ENCODE data around the gene ATP5F1D.
A peak's percentile ranks its signal among the peaks of the same experiment; 100 is the strongest.
"Not testable (repeated sequence)": the region's sequence is repeated elsewhere in the genome, so short reads cannot be mapped to it uniquely, and the experiment has no call there.

The ATP5F1D gene

GRCh38 chr19:1245494-1246264 is 4.1 kb downstream of the ATP5F1D start:
- no peak for FAIRE-seq
- DNase-seq (ENCODE audit: extremely low spot score, insufficient read length, low read depth) = no peak

DNA sequence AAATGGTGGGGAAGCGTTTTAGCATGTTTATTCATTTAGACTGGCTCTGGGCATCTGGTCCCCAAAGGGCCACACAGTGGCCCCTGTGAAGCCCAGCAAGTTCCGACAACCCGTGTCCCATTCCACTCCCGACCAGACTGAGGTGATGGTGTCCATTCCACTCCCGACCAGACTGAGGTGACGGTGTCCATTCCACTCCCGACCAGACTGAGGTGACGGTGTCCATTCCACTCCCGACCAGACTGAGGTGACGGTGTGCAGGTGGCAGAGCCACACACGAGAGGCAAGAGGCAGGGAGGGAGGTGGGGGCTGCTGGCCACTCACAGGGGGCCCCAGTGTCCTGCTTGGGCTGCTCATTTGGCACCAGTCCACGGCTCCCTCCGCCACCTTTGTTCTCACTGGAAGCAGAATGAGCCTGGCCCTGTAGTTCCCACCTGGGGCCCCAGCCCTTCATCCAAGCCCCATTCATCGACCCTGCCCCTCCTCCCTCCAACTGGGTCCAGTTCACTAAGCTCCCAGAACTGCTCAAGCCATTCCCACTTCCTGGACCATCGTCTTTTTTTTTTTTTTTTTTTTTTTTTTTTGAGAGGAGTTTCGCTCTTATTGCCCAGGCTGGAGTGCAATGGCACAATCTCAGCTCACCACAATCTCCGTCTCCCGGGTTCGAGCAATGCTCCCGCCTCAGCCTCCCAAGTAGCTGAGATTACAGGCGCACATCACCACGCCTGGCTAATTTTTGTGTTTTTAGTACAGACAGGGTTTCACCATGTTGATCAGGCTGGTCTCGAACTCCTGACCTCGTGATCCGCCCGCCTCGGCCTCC is 4.9 kb downstream of the ATP5F1D start:
- DNase-seq (ENCODE audit: extremely low spot score, insufficient read length, low read depth); FAIRE-seq: not testable (repeated sequence)

DNA sequence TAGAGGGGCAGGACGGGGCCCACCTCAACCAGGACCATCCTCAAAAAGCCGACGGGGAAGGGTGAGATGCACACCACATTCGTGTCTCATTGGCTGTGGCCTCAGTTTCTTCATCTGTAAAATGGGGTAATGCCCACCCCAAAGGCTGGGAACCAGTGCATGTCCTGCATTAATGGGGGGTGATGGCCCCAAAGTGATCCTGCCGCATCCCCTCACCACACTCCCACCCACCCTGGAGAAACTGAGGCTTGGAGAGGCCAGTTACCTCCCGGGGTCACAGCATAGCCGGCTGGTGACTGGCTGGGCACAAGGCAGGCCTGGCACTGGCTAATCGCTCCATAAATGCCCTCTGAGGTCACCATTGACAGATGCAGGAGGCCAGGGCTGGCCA is 6.2 kb downstream of the ATP5F1D start:
- FAIRE-seq = no peak
- DNase-seq (ENCODE audit: extremely low spot score, insufficient read length, low read depth) = no peak

GRCh38 chr19:1248139-1248785 is 6.7 kb downstream of the ATP5F1D start, which contains the start of gene MIDN:
TSS of gene MIDN (plus strand) at chr19:1248583. CDS start at chr19:1250297, 1,714 bp downstream.
- DNase-seq (ENCODE audit: extremely low spot score, insufficient read length, low read depth) (peak; percentile 47), FAIRE-seq (no peak)

DNA sequence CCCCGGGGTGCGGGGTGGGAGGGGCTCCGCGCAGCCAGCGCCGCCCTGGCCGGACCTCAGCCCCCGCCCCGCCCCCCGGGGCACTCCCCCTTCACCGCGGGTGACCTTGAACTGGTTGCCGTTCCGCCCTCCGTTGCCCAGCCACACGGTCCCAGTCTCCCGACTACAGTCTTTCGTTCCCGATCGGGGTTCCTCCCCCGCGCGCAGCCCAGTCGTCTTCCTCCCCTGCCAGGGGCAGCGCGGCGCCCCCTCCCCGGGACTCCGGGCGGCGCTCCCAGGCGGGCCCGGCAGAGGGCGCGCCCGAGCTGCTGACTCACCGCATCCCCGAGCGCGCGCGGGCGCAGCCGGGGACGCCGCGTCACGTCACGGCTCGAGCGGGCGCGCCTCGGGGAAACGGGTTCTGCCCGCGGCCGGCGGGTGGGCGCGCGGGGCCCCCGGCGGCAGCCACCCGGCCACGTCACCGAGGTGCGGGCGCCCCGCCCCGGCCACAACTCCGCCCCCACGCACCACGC is 7.3 kb downstream of the ATP5F1D start:
- FAIRE-seq (peak; percentile 72), DNase-seq (ENCODE audit: extremely low spot score, insufficient read length, low read depth) (no peak)

DNA sequence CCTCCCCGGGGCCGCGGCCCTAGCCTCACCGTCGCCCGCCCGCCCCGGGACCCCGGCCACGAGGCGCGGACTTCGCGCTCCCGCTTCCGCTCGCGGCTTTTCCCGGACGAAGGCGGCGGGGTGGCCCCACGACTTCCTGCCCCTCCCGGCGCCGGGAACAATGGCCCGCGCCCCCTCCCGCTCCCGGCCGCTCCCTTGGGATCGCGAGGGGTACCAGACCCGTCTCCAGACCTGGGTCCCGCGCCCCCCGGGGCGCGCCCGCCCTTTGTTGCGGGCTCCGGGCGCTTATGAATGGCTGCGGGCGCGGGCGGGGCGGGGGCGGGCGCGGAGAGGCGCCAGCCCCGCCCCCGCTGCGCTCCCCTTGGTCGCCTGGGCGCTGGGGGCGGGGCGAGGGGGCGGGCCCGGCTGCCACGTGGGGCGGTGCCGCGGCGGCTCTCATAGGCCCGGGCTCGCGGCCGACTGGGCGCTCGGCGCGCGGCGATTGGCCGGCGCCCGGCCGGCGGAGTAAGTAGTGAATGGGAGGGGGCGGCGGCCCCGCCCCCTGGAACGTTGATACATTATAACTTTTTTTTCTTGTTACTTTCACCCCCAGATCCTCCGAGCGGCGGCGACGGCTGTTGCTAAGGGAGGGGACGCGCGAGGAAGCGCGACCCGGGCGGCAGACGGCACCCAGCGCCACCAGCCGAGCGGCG is 7.9 kb downstream of the ATP5F1D start:
- DNase-seq (ENCODE audit: extremely low spot score, insufficient read length, low read depth) (peak; percentile 78), FAIRE-seq (peak; percentile 76)

DNA sequence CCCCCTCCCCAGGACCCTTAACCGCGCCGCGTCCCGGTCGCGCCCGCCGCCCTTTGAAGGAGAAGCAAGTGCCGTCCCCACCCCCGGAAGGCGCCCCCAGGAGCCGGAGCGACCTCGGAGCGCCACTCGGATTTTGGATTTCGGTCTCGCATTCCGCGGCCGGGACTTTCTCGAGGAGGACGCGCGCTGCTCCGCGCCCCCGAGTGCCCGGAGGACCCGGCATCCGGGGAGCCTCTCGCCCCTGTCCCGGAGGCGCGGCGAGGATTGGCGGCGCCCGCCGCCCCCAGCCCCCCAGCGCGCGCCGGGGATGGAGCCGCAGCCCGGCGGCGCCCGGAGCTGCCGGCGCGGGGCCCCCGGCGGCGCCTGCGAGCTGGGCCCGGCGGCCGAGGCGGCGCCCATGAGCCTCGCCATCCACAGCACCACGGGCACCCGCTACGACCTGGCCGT is 8.5 kb downstream of the ATP5F1D start:
- DNase-seq (ENCODE audit: extremely low spot score, insufficient read length, low read depth) (no peak), FAIRE-seq (no peak)

DNA sequence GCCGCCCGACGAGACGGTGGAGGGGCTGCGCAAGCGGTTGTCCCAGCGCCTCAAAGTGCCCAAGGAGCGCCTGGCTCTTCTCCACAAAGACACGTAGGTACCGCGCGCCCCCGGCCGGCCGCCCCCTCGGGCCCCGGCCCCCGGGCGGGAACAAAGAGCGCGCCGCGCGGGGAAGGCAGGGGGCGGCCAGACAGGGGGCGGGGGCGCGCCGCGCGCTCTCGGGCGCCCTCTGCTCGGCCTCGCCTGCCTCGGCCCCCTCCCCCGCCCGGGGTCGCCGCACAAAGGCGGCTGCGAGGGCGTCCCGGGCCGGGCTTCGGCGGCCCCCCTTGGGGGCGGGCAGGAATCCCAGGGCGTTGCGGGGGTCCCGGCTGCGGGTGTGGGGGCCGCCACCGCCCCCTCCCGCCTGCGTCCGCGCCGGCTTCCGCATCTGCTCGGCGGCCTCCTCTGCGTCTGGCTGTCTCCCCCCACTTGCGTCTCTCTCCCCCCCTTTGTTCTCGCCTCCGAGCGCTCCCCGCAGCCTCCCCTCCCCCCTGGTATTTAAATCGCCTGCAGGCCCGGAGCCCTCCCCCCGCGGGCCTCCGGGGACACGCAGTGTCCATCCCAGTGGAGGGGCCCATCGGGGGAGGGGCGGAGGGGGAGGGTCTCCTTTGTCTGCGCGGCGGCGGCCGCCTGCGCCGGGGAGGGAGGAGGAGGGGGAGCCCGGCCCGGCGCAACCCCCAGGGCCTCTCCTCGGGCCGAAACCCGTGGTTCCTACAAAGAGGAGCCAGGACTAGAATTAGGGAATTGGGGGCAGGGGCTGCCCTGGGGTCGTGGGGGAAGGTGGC is 9.1 kb downstream of the ATP5F1D start:
- no peak for DNase-seq (ENCODE audit: extremely low spot score, insufficient read length, low read depth)
- no peak for FAIRE-seq

- DNase-seq (ENCODE audit: extremely low spot score, insufficient read length, low read depth) (no peak), FAIRE-seq (peak; percentile 78)
Measured at GRCh38 chr19:1251330-1252220, 10.0 kb downstream of the ATP5F1D start.

GRCh38 chr19:1252221-1252820 is 10.8 kb downstream of the ATP5F1D start:
- no peak for DNase-seq (ENCODE audit: extremely low spot score, insufficient read length, low read depth)

GRCh38 chr19:1252821-1253513 is 11.4 kb downstream of the ATP5F1D start:
- FAIRE-seq (peak; percentile 85), DNase-seq (ENCODE audit: extremely low spot score, insufficient read length, low read depth) (no peak)

More at GRCh38 chr19:1252221-1252820, 10.8 kb downstream of the ATP5F1D start:
- no peak for FAIRE-seq

- FAIRE-seq = no peak
- DNase-seq (ENCODE audit: extremely low spot score, insufficient read length, low read depth) = no peak
Measured at GRCh38 chr19:1253514-1254080, 12.0 kb downstream of the ATP5F1D start.

GRCh38 chr19:1254081-1254527 is 12.6 kb downstream of the ATP5F1D start:
- DNase-seq (ENCODE audit: extremely low spot score, insufficient read length, low read depth) (no peak), FAIRE-seq (no peak)

DNA sequence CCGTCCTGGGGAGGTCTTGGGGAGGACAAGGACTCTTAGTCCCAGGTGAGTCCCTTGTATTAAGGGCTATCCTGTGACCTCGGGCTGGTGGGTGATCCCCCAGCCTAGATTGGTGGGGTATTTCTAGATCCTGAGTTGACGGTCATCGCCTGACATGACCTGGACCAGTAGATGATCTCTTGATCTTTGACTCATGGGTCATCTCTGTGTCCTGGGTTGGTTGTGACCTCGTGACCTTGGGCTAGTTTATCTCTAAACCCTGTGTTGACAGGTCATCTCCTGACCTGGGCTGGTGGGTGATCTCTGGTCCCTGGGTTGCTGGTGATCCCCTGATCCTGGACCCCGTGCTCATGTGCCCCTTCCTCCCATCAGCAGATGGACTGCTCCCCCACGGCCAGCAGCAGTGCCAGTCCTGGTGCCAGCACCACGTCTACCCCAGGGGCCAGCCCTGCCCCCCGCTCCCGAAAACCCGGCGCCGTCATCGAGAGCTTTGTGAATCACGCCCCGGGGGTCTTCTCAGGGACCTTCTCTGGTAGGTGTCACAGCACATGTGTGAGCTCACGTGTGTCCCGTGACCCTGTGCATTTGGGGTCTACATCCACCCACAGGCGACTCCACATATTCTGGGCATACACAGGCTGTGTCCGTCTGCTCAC is 13.1 kb downstream of the ATP5F1D start:
- no peak for DNase-seq (ENCODE audit: extremely low spot score, insufficient read length, low read depth)
- no peak for FAIRE-seq

DNA sequence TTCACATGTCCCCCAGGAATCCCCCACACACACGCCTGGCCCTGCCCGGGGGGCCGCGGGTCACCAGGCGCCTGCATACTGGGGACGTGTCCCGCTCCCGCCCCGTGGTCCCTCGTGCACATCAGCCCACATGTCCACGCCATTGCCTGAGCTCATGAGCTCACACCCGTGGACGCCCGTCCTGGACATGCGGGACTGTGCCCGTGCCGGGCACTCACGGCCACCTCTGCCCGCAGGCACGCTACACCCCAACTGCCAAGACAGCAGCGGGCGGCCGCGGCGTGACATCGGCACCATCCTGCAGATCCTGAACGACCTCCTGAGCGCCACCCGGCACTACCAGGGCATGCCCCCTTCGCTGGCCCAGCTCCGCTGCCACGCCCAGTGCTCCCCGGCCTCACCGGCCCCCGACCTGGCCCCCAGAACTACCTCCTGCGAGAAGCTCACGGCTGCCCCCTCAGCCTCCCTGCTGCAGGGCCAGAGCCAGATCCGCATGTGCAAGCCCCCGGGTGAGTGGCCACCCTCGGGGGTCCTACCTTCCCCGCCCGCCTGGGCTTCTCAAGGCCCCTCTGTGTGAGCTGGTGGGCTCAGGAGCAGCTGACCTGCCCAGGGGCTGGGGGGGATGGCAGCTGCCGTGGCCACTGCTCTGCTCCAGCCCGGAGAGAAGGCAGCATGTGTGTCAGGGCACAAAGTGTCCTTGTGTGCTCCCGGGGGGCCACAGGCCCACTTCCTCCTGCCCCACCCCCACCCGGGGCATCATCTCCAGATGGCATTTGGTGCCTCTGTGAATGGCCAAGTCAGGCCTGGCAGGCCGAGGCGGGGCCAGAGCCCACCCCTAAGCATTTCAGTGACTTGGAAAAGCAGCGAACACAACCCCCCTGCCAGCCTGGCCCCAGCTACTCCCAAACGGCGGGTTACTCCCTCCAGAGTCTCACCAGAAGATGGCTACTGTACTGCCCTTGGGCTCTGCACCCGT is 13.9 kb downstream of the ATP5F1D start:
- DNase-seq (ENCODE audit: extremely low spot score, insufficient read length, low read depth) (no peak), FAIRE-seq (no peak)

Data from GM18507 (cell line).